Activated T-helper 1 cell treated with anti-CD3 and anti-CD28 coated beads, Interleukin-12 subunit alpha, Interleukin-12 subunit beta, Interleukin-2, Interleukin-4 antibody, amounts not matched to agents 30 ng/mL and 10 ng/mL and 1 ng/mL, durations not matched to agents 14 hours and 24 hours and 36 hours (primary cell): ENCODE data around the gene ANKMY1. TPM values are rescaled to one million over a fixed set of nuclear protein-coding genes. Genes with fewer than 3 reads are reported as not detected.
A peak's percentile ranks its signal among the peaks of the same experiment; 100 is the strongest.
"Not testable (repeated sequence)": the region's sequence is repeated elsewhere in the genome, so short reads cannot be mapped to it uniquely, and the experiment has no call there.

Experiments used
- DNase-seq: peaks from one replicate; pipeline ENCODE4 v3.0.0; 2021; ENCODE audit warnings: low spot score
- H3K27ac Mint-ChIP-seq: one replicate; pipeline ENCODE4 v1.8.0; 2021; ENCODE audit warnings: mild to moderate bottlenecking, mixed read lengths
- H3K27me3 Mint-ChIP-seq: one replicate; pipeline ENCODE4 v1.8.0; 2022; ENCODE audit warnings: mild to moderate bottlenecking, moderate library complexity, mixed read lengths; ENCODE audit not compliant: insufficient read depth
- H3K36me3 Mint-ChIP-seq: one replicate; pipeline ENCODE4 v1.8.0; 2021; ENCODE audit warnings: low read depth, mixed read lengths
- H3K4me1 Mint-ChIP-seq: one replicate; pipeline ENCODE4 v1.8.0; 2021; ENCODE audit warnings: low read depth, mixed read lengths
- H3K4me3 Mint-ChIP-seq: one replicate; pipeline ENCODE4 v1.8.0; 2021; ENCODE audit warnings: mild to moderate bottlenecking, moderate library complexity, mixed read lengths
- H3K9me3 Mint-ChIP-seq: one replicate; pipeline ENCODE4 v1.8.0; 2021; ENCODE audit warnings: mixed read lengths
- intact Hi-C: fragments of 100-400 bp; cut with micrococcal nuclease; formaldehyde crosslinking; loops from one replicate; pipeline ENCODE4 v1.15.1; 2024
- total RNA-seq: library from RNA; stranded (reverse); gene quantifications from 2 replicates; pipeline ENCODE4 v1.2.3, GENCODE V29; 2022

The ANKMY1 gene
- total RNA-seq, 1 donor from 2014 or later = 21.9 TPM

GRCh38 chr2:240566203-240567136 is 8.7 kb upstream of the ANKMY1 start:
- Mint-ChIP-seq H3K36me3 (peaks cover 31% of the 10 kb centered on the region), H3K27me3 (no peaks in the 10 kb centered on the region), H3K4me1 (peaks cover 83% of the 10 kb centered on the region), H3K9me3 (no peaks in the 10 kb centered on the region), H3K27ac (peak overlapping the region; percentile 99), H3K4me3 (peak overlapping the region; percentile 93)
- intact Hi-C loops = loop anchor here (1.0 to 10.0 kb wide), 10 partner anchors 8 to 1121 kb away; partner anchors contain the start of genes ATG4B, CAPN10, COPS9 and DTYMK
- peak; percentile 93 for DNase-seq

DNA sequence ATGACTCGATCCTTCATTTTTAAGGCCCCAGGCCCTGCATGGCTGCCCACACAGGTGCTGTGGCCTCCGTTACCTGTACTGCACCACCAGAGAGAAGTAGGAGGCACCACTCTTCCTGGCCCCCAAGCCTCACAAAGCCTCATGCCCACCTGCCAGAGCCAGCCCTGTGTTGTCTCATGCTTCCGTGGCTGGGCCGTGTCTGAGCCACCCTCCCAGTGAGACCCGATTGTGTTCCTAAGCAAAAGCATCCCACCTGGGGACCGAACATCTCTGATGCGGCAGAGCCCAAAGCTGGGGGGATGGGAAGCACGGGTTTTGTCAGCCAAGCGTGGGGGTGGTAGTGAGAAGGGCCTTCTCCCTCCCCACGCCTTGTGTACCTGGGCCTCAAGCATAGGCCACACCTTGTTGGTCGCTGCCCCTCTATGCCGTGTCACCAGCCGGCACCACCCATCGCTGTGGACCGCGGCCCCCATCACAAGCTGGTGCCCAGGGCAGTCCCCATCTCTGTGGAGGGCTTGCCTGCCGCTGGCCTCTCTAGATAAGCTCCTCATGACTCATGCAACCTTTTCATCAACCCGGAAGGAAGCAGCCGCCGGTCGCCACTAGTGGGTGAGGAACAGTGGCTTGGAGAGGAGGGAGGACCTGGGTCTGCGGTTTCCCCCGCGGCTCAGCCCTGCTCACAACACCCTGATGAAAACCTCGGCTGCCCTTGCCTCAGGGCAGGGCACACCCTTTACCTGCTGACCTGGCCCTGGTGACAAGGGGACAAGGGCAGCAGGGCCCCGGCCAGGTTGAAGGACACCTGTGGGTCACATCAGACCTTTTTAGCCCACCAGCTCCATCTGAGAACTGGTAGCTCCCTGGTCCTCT is 7.8 kb upstream of the ANKMY1 start:
- Mint-ChIP-seq H3K27ac (peak overlapping the region; percentile 99), H3K36me3 (peaks cover 29% of the 10 kb centered on the region), H3K9me3 (no peaks in the 10 kb centered on the region), H3K4me1 (peaks cover 78% of the 10 kb centered on the region), H3K4me3 (peak overlapping the region; percentile 93), H3K27me3 (no peaks in the 10 kb centered on the region)
- intact Hi-C loops = loop anchor here (1.0 to 10.0 kb wide), 12 partner anchors 7 to 1122 kb away; partner anchors contain the start of genes ATG4B, CAPN10, COPS9 and DTYMK
- DNase-seq = peak; percentile 90

- H3K27me3 Mint-ChIP-seq = no peaks in the 10 kb centered on the region
- no peaks in the 10 kb centered on the region for H3K9me3 Mint-ChIP-seq
- no peak for DNase-seq
- peak overlapping the region; percentile 93 for H3K4me3 Mint-ChIP-seq
- H3K4me1 Mint-ChIP-seq = peaks cover 74% of the 10 kb centered on the region
- H3K36me3 Mint-ChIP-seq = peaks cover 29% of the 10 kb centered on the region
- H3K27ac Mint-ChIP-seq = peak overlapping the region; percentile 99
- intact Hi-C loops = loop anchor here (1.0 to 10.0 kb wide), 10 partner anchors 57 to 1123 kb away; partner anchors contain the start of genes ATG4B, COPS9, DTYMK and FARP2
Observed at GRCh38 chr2:240564561-240565332, 7.0 kb upstream of the ANKMY1 start.

DNA sequence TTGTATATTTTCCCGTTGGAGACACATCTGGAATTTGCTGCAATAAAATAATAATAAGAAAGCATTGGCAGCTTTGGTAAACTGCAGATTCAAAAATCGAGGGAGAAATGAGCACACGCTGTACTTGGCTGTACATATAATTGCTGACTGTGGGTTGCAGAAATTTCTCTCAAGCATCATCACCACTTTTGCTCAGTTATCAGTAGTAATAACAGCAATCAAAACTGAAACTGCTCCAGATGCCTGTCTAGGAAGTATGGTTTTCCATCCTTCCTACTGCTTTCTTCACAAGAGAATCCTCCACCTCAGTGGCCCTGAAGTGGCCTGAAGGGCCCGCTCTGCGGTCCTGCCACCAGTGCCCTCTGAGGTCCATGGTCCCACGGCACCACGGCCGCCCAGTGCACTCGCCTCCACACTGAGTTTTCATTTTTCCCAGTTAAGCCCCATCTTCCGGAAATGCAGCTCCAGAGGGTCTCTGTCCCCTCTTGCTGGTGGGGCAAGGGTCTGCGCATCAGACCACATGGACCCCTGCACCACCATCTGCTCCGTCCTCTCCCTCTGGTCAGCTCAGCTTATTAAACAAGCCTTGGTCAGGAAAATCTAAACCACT is 6.3 kb upstream of the ANKMY1 start:
- intact Hi-C loops = loop anchor here (5.0 to 10.0 kb wide), 5 partner anchors 141 to 1051 kb away; partner anchors contain the start of genes COPS9, FARP2 and NDUFA10
- H3K27me3 Mint-ChIP-seq = no peaks in the 10 kb centered on the region
- H3K27ac Mint-ChIP-seq = peak overlapping the region; percentile 99
- peak overlapping the region; percentile 93 for H3K4me3 Mint-ChIP-seq
- H3K36me3 Mint-ChIP-seq = peaks cover 33% of the 10 kb centered on the region
- H3K9me3 Mint-ChIP-seq = no peaks in the 10 kb centered on the region
- DNase-seq = no peak
- peaks cover 75% of the 10 kb centered on the region for H3K4me1 Mint-ChIP-seq

DNA sequence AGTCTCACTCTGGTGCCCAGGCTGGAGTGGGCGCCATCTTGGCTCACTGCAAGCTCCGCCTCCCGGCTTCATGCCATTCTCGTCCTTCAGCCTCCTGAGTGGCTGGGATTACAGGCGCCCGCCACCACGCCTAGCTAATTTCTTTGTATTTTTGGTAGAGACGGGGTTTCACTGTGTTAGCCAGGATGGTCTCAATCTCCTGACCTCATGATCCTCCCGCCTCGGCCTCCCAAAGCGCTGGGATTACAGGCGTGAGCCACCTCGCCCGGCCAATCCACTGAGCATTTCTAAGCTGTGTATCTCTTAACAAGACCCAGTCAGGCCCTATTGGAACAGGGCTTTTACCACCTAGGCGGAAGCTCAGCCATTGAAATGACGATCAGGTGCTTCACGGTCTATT is 5.4 kb upstream of the ANKMY1 start:
- not testable (repeated sequence) for H3K27me3 Mint-ChIP-seq
- H3K36me3 Mint-ChIP-seq = peaks cover 36% of the 10 kb centered on the region

DNA sequence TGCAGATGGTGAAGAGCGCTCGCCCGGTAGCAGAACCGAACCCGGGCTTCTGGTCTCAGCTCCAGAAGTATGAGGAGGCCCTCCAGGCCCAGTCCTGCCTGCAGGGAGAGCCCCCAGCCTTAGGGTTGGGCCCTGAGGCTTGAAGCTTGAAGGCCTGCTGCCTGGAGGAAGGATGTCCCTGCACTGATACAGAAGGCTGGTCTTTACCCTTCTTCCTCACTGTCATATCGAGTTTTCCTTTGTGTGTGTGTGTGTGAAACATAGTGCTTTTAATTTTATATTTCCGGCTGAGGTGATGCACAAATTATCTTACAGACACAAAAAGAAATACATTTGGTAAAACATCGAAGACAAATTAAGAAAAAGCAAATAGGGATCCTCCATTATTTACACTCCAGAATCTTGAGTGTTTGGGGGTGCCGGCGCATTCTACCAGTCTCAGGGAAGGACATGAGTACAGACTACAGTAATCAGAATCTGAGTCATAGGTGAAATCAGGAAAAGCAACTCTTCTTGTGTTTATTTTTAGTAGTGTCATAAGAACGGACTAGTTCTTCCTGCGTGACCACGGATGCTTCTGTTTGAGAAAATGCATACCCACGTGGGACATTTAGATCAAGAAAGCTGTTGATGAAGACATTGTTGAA is 3.7 kb upstream of the ANKMY1 start:
- Mint-ChIP-seq H3K4me3 (peak overlapping the region; percentile 90), H3K27ac (peak overlapping the region; percentile 95), H3K9me3 (no peaks in the 10 kb centered on the region), H3K4me1 (peaks cover 79% of the 10 kb centered on the region), H3K36me3 (peaks cover 35% of the 10 kb centered on the region), H3K27me3 (no peaks in the 10 kb centered on the region)
- DNase-seq = no peak
- intact Hi-C loops = loop anchor here (1.0 to 10.0 kb wide), 13 partner anchors 25 to 1319 kb away; partner anchors contain the start of genes CAPN10, COPS9, FARP2 and GPC1

More for the DNA sequence above, 5.4 kb upstream of the ANKMY1 start:
- not testable (repeated sequence) for H3K27ac Mint-ChIP-seq, H3K9me3 Mint-ChIP-seq, DNase-seq
- Mint-ChIP-seq H3K4me3 (peak overlapping the region; percentile 26), H3K4me1 (peaks cover 83% of the 10 kb centered on the region)
- intact Hi-C loops = loop anchor here (5.0 to 10.0 kb wide), 5 partner anchors 142 to 1052 kb away; partner anchors contain the start of genes COPS9, FARP2 and NDUFA10

- H3K4me1 Mint-ChIP-seq = peaks cover 75% of the 10 kb centered on the region
Observed at GRCh38 chr2:240560480-240561324, 2.9 kb upstream of the ANKMY1 start.

GRCh38 chr2:240560084-240560479 is 2.3 kb upstream of the ANKMY1 start, which contains the start of gene DUSP28:
DUSP28 (plus strand) TSS chr2:240560357; CDS start chr2:240560685, 328 bp downstream.
- H3K27me3 Mint-ChIP-seq = no peaks in the 10 kb centered on the region
- peaks cover 32% of the 10 kb centered on the region for H3K36me3 Mint-ChIP-seq
- H3K9me3 Mint-ChIP-seq = no peaks in the 10 kb centered on the region
- DNase-seq = peak; percentile 91
- intact Hi-C loops = loop anchor here (2.0 to 10.0 kb wide), 7 partner anchors 125 to 1321 kb away; partner anchors contain the start of genes COPS9, FARP2, GPC1 and NDUFA10
- peaks cover 69% of the 10 kb centered on the region for H3K4me1 Mint-ChIP-seq
- peak within 1 kb of the TSS; percentile 90 for H3K4me3 Mint-ChIP-seq
- peak within 1 kb of the TSS; percentile 95 for H3K27ac Mint-ChIP-seq

More at GRCh38 chr2:240560480-240561324, 2.9 kb upstream of the ANKMY1 start:
- intact Hi-C loops = loop anchor here (1.0 to 10.0 kb wide), 13 partner anchors 26 to 1320 kb away; partner anchors contain the start of genes CAPN10, COPS9, FARP2 and GPC1
- H3K9me3 Mint-ChIP-seq = no peaks in the 10 kb centered on the region
- H3K27ac Mint-ChIP-seq = peak overlapping the region; percentile 95
- DNase-seq = peak; percentile 99
- H3K36me3 Mint-ChIP-seq = peaks cover 35% of the 10 kb centered on the region
- no peaks in the 10 kb centered on the region for H3K27me3 Mint-ChIP-seq
- peak overlapping the region; percentile 90 for H3K4me3 Mint-ChIP-seq

- no peak for DNase-seq
- Mint-ChIP-seq H3K27me3 (no peaks in the 10 kb centered on the region), H3K27ac (peak overlapping the region; percentile 81), H3K4me3 (peak overlapping the region; percentile 83), H3K36me3 (peaks cover 26% of the 10 kb centered on the region), H3K4me1 (peaks cover 61% of the 10 kb centered on the region), H3K9me3 (no peaks in the 10 kb centered on the region)
- intact Hi-C loops = no loop called here
Observed at GRCh38 chr2:240559286-240559685, 1.5 kb upstream of the ANKMY1 start.

DNA sequence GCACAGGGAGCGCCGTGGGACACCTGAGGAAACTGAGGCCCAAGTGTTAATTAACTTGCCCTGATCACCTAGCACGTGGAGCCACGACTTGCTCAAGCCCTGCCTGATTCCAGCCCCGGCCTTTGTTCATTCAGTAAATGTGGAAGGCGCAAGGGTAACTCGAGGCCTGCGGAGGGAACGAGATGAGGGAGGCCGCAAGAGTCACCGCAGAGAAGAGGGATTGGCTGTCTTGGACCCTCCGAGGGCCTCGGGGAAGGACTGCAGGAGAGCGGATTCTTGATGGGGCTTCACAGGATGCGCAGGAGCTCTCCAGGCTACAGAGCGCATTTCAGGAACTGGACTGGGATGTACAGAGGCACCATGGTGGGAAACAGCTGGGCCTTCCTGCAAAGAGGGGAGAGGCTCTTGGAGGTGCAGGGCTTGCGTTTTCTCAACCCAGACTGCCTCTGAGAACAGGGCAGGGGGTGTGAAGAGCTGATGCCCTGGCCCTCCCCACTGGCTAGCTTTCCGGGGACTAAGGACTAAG is 511 bp upstream of the ANKMY1 start:
- DNase-seq = no peak
- Mint-ChIP-seq H3K9me3 (no peaks in the 10 kb centered on the region), H3K4me3 (peak overlapping the region; percentile 83), H3K27ac (no peak overlapping the region), H3K27me3 (no peaks in the 10 kb centered on the region), H3K36me3 (peaks cover 19% of the 10 kb centered on the region), H3K4me1 (peaks cover 51% of the 10 kb centered on the region)
- intact Hi-C loops = loop anchor here (1.0 kb wide), 1 partner anchor 8 kb away; no protein-coding TSS in a partner anchor
